HS-5 (cell line): ENCODE measurements around the gene GIT1.
"Not testable (repeated sequence)": the region's sequence is repeated elsewhere in the genome, so short reads cannot be mapped to it uniquely, and the experiment has no call there.

Experiments used
- DNase-seq: peaks from one replicate; pipeline ENCODE4 v3.0.0-alpha.2; 2012; ENCODE audit warnings: low read depth

Gene GIT1

DNA sequence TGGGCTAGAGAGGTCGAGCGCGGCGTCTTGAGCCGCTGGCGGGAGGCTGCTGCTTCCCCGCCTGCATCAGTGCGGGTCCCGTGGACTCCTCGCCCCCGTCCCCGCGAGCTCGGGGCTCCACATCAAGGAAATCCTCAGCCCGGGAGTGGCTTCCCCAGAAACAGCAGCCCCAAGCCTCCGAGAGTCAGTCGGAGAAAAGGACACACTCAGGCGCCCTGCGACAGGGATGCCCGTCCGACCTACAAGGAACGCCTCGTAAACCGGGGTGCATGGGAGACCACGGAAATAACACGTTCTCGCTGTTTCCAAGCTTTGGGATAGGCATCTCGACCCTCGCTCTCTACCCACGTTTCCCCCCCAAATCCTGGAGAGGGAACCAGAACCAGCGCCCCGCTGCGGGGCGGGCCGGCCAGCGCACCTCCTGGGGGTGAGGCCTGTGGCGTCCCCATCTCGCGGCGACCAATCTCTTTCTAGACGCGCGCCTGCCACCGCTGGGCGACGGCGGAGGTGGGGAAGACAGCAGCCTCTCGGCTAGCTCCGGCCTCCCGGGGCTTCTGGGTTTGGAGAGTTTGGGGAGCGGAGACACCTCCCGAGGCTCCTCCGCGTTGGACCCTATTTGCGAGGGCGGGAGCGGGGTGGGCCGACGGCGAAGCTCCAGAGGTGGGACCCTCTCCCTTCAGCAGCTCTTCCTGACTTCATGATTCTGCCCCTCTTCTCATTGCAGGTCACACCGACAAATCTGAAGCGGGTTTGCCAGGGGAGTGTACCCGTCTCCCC, 21.7 kb downstream of the GIT1 start:
- DNase-seq, result no peak

- no peak for DNase-seq
These were observed 22.2 kb downstream of the GIT1 start for GRCh38 chr17:29567304-29567553.

DNA sequence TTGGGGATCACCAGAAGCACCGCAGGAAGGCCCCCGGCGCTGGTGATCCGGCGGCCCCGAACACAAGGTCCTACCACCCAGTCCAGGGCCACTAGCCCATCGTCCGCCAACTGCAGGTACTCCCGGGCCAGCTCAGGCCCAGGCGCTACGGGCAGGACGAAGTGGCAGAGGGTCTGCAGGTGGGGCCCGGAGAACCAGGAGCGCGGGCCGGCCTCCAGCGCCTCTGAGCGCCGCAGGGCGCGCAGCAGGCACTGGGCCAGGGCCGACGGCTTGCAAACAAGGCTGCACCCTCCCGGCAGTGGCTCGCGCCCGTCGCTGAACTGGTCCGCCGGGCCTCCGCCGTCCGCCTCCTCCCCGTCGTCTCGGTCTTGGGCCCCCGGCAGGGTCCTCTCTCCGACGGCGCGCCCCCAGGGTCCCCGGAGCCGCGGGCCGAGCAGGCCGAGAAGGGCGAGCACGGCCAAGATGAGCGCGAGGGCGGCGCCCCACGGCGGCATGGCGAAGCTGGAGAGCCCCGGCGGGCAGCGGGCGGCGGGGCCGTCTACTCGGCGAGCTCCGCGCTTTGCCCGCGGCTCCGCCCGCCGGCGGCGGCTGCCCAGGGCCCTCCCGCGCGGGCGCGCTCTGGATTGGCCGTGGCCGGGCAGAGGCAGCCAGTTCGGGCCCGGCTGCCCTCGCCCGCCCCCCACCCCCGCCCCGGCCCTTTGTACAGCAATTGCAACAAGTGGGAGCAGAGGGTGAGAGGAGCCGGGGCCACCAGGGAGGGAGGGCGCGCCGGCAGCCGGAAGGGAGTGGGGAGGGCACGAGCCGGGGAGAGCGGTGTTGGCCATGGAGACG, 22.8 kb downstream of the GIT1 start, which contains the start of gene ABHD15:
ABHD15 (minus strand) TSS at position 565 of the 831 bp plus-strand sequence; CDS start at position 494, 71 bp downstream.
- DNase-seq, result no peak

GRCh38 chr17:29565643-29566472, 23.6 kb downstream of the GIT1 start:
- DNase-seq, result no peak

DNA sequence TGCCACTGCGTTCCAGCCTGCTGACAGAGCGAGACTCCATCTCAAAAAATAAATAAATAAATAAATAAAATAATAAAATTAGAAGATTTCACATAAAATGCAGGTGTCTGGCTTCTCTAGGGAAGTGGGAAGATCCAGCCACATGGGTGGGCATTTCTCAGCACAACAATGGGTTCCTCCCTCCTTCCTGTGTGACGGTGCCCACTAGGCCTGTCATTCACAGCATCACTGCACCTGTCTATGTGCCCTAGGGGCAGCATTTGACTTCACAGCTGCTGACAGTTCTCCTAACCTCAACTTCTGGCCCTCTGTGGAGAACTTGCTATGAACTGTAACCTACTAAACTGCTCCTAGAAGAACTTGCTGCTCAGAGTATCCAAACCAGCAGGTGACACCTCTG, 25.6 kb downstream of the GIT1 start:
- no peak for DNase-seq

DNA sequence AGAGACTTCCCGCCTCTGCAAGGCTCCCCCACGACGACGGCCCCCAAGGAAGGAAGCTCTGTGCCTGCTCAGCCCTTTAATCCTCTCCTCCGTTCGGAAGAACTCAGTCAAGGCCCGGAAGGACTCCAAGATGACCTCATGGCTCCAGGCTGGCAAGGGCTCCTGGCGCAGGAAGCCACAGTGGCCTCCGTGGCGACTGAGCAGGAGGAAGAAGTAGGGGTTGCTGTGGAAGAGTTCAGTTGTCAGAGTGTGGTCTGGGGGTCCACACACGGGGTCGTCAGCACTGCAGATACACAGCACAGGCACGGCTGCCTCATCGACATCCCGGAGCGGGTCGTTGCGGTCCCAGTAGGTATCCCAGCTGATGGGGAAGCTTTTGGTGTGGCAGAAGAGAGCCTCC, 26.8 kb downstream of the GIT1 start:
- DNase-seq, result no peak

GRCh38 chr17:29561554-29562517, 27.6 kb downstream of the GIT1 start:
- no peak for DNase-seq

GRCh38 chr17:29560316-29560715, 29.1 kb downstream of the GIT1 start:
- no peak for DNase-seq

- no peak for DNase-seq
These were observed 29.8 kb downstream of the GIT1 start for GRCh38 chr17:29559640-29560039.

DNA sequence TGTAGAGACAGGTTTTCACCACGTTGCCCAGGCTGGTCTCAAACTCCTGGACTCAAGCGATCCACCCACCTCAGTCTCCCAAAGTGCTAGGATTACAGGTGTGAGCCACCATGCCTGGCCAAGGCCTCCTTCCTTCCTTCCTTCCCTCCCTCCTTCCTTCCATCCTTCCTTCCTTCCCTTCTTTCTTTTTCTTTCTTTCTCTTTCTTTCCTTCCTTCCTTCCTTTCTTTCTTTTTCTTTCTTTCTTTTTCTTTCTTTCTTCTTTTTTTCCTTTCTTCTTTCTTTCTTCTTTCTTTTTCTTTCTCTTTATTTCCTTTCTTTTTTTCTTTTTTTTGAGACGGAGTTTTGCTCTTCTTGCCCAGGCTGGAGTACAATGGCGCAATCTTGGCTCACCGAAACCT, 31.3 kb downstream of the GIT1 start:
- not testable (repeated sequence) for DNase-seq

GRCh38 chr17:29557739-29558116, 31.7 kb downstream of the GIT1 start:
- no peak for DNase-seq

DNA sequence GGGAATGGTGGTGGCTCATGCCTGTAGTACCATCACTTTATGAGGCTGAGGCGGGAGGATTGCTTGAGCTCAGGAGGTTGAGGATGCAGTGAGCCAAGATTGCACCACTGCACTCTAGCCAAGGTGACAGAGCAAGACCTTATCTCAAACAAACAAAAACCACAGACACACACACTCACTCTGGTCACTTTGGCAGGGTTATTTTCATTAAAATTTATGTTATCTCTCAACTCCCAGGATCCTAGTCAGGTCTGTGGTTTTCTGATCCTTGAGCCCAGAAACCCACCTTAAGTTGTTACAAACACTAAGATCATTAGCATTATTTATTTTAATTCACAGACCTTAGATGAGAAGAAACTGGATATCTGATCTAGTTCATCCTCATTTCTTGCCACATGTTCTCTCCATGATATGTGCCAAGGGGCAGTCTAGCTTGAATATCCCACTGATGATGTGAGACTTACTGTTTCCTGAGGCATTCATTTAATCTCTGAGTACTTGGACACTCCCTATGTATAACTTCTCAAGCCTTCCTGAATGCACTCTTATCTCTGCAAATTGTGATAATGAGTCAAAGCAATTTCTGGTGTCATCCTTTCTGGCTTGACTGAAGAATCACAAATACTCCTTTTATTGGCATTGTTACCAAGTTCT, 32.2 kb downstream of the GIT1 start:
- no peak for DNase-seq

GRCh38 chr17:29555840-29556239, 33.6 kb downstream of the GIT1 start:
- no peak for DNase-seq

DNA sequence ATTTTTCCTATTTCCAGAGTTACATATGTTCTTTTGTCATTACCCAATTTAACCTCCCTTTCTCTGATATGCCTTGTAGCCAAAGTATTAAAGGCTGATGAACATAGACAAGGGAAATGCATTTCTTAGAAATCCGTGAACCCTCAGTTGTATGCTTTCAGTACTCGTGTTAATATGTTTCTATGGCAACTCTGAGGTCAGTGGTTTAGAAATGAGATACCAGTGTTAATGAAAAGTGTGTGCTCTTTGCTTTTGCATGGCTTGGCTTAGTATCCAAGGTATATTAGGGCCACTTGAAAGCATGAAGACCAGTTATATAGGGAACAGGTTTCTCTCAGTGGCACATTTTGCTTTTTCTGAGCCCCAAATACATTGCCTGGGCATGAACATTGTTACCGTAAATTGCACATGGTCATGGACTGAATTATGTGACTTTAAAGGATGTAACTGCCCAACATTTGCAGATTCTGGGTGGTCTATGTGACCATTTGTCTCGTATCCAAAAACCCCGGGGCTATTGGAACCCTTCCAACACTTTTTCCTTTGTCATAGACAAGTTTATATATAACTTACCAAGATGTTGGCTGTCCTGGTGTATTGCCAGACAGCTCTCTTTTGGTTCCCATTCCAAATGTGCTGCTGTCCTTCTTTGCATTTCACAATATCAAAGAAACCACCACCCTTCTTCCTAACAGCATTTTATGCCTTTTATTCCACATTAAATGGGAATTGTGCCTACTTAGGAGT, 40.1 kb downstream of the GIT1 start:
- no peak for DNase-seq

DNA sequence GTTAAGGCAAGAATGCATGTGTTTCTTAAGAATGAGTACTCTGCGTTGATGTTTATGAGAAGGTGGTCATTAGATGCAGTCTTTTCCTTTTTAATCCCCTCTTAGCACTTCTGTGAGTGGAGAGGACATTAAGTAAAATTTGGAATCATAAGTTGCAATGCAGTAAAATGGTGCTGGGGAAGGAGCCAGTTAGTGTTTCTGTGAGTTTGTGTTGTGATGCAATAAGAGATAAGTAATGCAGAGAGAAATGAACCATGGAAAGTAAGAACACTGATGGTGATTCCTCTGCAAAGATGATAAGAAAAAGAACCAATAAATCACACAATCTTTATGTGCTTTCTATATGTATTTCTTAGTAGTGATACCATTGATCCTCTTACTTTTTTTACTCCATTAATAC, 42.6 kb downstream of the GIT1 start:
- no peak for DNase-seq

GRCh38 chr17:29546085-29546484, 43.4 kb downstream of the GIT1 start:
- no peak for DNase-seq

GRCh38 chr17:29544066-29544465, 45.4 kb downstream of the GIT1 start:
- DNase-seq, result no peak

DNA sequence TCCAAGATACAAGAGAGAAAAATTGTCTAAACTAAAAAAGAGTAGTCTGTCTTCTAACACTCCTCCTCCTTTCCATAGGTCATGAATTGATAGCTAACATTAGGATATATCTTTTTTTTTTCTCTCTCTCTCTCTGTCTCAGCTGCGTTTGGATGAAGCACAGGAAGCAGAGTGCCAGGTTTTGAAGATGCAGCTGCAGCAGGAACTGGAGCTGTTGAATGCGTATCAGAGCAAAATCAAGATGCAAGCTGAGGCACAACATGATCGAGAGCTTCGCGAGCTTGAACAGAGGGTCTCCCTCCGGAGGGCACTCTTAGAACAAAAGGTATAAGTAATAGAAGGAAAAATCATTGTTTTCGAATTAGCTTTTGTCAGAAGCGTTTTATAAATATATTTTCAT, 55.5 kb downstream of the GIT1 start:
- no peak for DNase-seq

DNA sequence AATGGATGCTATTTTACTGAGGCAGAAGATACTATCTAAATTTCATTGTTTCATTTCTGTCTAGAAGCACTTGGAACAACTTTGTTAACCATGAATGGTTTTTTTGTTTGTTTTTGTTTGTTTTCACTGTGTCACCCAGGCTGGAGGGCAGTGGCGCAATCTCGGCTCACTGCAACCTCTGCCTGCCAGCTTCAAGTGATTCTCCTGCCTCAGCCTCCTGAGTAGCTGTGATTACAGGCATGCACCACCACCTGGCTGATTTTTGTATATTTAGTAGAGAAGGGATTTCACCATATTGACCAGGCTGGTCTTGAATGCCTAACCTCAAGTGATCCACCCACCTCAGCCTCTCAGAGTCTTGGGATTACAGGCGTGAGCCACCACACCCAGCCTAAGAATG, 63.1 kb downstream of the GIT1 start:
- no peak for DNase-seq

- DNase-seq, result no peak
These were observed 64.8 kb downstream of the GIT1 start for GRCh38 chr17:29524692-29525091.
